Left colon (tissue), 2 donors: Measurements from ENCODE around the gene WBP2. TPM values are rescaled to one million over a fixed set of nuclear protein-coding genes. Genes with fewer than 3 reads are reported as not detected.
A peak's percentile ranks its signal among the peaks of the same experiment; 100 is the strongest.

Source experiments
- ATAC-seq: fragments of 200-7000 bp; cut with Tn5 transposase; one replicate; pipeline ENCODE4 v1.9.1; 2020; ENCODE audit warnings: mild to moderate bottlenecking, moderate library complexity
- DNase-seq, 2 donors: peaks; one replicate each; pipeline ENCODE4 v3.0.0-alpha.2; 2020
- intact Hi-C, 2 donors: fragments of 100-400 bp; cut with DNase I in 1 of 2; cut with micrococcal nuclease in 1 of 2; formaldehyde crosslinking; loops; one replicate each; pipeline versions ENCODE4 v1.11.2 to v1.14.0; 2022; cut with DNase I, micrococcal nuclease
- total RNA-seq, 2 donors: library from RNA; stranded (reverse); fragmentation: NEBNext Ultra II Directional; extraction: Animal tissue kit (Norgen Biotek cat#: 25700); gene quantifications; one replicate each; pipeline ENCODE4 v1.2.1, GENCODE V29; 2021
- donor health status: DM: no; HTN: no; CAD: no.
- donor health status: DM: yes; HTN: yes; CAD: no.

The WBP2 gene
- total RNA-seq, 2 donors from 2014 or later, result 96.5 to 105 TPM

DNA sequence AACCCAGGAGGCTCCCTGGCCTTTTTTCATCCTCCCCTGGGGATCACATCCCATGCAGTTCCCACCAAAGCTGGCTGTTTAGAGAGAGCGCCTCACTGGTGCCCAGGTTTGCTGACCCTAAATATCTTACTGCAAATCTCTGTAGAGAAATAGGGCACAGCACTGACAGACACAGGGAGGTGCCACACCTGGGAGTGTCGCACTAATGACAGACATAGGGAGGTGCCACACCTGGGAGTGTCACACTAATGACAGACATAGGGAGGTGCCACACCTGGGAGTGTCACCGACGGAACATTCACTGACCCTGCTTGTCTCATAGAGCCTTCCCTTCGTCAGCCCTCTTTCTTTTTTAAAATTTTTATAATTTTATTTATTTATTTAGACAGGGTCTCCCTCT, 44.9 kb downstream of the WBP2 start:
- intact Hi-C loops, result no loop called here
- ATAC-seq (peak; percentile 98), DNase-seq (peak; percentile 75 to 87)

DNA sequence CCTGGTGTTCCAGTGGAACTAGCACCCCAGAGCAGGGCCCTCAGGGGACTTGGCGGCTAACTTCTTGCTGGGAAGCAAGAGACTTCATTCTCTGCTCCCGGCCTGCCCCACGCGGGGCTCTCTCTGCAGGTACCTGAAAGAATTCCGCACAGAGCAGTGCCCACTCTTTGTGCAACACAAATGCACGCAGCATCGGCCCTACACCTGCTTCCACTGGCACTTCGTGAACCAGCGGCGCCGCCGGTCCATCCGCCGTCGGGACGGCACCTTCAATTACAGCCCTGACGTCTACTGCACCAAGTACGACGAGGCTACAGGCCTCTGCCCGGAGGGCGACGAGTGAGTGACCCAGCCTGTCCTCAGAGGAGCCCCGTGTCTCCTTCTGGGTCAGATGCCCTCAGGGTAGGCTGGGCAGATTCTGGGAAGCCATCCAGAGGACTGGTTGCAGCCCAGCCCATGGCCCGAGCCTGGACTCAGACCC, 45.5 kb downstream of the WBP2 start:
- ATAC-seq (no peak), DNase-seq (no peak)
- intact Hi-C loops, result no loop called here

DNA sequence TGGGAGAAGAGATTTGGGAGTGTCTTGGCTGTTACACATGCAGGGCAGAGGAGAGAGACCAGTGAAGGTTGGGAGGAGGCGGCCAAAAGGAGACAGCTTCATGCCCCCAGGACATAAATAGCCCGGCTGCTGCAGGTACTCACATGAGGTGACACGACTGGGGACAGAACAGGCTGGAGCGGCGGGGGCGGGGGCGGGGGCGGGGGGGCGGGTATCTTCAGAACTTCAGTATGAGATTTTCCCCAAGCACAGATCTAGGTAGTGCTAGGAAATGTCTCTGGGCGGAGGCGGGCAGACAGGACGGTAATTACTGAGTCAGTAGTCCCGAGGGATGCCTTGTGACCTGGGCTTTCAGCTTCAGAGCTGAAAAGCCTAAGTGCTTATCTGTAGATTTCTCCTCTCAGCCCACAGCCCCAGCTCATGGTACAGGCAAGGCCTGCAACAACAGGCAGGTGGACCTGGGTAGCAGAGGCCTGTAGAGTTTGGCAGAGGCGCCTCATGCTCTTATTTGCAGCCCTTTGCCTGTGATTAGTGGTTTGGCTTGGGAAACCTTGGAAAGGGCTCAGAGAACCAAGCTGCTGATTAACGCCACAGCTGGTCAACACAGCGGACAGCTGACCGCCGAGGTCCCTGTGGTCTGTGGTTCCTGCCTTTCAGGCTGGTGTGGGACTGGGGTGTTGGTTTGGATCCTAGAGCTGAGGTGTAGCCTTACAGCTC, 46.1 kb downstream of the WBP2 start:
- intact Hi-C loops, result no loop called here
- ATAC-seq, result no peak
- DNase-seq, result no peak

DNA sequence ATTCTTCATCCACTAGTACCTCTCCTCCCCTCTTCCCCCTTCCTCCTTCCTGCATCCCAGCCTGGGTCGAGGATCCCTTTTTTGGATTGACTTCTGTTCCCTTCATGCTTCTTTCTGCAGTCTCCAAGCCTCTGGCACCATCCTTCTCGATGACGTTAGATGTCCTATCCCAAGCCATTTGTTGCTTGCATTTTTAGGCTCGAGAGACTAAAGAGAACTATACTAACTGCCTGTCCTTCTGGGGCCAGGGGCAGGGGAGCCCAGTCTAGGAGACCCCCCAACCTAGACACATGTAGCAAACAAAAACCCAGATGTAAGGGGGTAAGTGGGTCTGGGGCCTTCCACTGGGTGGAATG, 46.6 kb downstream of the WBP2 start:
- DNase-seq, result no peak
- no peak for ATAC-seq
- intact Hi-C loops, result no loop called here

DNA sequence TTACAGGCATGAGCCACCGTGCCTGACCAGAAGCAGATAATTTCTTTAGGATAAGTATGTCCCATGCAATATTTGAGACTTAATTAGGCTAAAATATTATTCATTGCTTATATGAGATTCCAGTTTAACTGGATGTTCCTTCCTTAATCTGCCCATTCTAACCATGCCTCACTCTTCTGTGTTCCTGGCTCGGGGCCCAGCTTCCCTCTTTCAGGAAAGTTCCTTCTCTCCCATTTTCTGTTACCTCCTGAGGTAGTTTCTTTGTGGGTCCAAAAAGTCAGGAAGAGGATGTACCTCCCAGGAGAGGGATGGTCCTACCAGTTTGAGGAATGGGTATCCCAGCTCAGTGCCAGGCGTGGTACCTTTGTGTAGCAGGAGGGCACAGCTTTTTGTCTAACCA, 47.3 kb downstream of the WBP2 start:
- DNase-seq (no peak), ATAC-seq (no peak)
- intact Hi-C loops, result no loop called here

DNA sequence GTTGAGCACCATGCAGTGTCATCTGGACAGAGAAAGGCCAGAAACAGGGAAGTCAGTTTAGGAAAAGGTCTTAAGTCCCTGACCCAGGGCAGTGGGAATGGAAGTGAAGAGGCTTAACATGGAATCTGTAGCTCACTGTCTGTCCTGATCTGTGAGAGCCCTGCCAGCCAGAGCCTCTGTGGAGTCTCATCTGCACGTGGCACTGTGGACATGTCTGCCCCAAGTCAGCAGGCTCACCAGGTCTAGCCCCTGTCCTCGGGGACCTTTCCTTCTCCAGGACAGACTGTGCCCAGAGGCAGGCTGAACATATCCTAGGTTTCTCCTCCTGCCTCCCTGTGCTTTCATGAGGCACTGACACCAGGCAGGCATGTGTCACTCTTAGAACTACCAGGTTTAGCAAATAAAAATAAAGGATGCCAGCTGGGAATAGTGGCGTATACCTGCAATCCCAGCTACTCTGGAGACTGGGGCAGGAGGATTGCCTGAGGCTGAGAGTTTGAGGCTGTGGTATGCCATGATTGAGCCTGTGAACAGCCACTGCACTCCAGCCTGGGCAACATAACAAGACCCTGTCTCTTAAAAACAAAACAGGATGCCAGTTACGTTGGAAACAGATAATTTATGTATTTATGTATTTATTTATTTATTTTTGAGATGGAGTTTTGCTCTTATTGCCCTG, 48.2 kb downstream of the WBP2 start:
- ATAC-seq (no peak), DNase-seq (no peak)
- intact Hi-C loops, result no loop called here

DNA sequence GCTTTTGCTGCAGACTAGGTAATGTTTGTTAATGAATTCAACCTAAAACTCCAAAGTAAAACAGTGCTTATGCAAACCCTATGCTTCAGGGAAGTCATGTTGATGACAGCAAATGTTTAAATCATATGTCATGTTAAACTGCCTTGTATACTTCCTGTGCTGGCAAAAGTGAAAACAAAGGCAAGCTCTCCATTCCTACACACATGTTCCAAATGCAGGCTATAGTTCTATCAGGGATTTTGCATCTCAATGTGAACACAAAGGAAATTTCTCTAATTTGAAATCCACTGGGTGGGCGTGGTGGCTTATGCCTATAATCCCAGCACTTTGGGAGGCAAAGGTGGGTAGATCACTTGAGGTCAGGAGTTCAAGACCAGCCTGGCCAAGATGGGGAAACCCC, 51.3 kb downstream of the WBP2 start:
- DNase-seq (no peak), ATAC-seq (no peak)
- intact Hi-C loops, result no loop called here

DNA sequence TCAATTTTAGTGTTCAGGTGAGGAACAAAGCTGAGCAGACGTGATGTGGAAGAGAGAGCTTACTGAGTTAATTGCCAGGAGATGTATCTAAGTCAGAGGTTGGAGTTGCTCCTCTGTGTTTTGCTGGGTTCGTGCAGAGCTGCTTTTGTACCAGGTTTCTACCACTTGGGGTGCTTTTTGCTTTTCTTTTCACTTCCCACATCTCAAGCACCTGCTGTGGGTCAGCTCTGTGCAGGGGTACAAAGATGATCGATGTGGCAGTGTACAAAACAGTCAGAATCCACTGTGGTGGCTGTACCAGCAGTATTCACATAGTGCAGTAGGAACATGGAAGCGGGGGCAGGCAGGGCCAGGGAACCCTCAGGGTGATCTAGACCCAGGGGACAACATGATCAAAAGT, 55.7 kb downstream of the WBP2 start:
- intact Hi-C loops, result no loop called here
- DNase-seq, result no peak
- ATAC-seq, result no peak

DNA sequence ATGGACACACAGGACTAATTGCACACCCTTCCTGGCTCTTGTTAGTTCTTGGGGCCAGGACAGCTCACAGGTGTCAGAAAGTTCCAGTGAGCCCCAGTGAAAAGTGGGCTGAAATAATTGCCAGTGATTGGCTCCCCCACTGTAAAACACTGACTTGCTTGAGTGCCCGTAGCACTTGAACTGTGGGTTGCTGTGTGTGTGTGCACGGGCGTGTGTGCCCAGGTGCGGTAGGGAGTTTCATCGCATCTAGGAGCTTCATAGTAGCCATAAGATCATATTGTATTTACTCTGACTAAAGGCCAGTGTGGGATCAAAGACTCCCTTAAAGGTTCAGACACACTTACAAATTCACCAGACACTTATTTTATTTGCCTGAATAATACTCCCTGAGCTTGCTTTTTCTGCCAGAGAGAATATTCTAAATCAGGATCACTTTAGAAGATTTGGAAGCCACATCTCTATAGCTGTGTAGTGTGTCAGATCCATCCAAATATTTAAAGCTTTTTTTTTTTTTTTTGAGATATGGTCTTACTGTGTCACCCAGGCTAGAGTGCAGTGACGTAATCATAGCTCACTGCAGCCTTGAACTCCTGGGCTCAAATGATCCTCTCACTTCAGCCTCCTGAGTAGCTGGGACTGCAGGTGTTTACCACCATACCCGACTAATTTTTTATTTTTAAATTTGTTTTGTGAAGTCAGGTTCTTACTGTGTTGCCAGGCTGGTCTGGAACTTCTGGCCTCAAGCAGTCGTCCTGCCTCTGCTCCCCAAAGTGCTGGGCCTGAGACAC, 59.1 kb downstream of the WBP2 start:
- ATAC-seq (peak; percentile 63), DNase-seq (no peak)
- intact Hi-C loops, result no loop called here

Other genes starting within 250 kb of the WBP2 start
- gene SMIM5, start 221.9 kb downstream of the WBP2 start, total RNA-seq, result 10 to 100 TPM; 15.4 to 28.3 TPM
- 10 to 100 TPM; 23.2 to 27.0 TPM for gene RECQL5, start 188.2 kb downstream of the WBP2 start, total RNA-seq
- gene SAP30BP, start 188.0 kb downstream of the WBP2 start, total RNA-seq, result 10 to 100 TPM; 72.1 to 72.5 TPM
- 100 to 1,000 TPM; 252 to 318 TPM for gene ITGB4, start 133.9 kb downstream of the WBP2 start, total RNA-seq
- gene GALK1, start 90.1 kb downstream of the WBP2 start, total RNA-seq, result 10 to 100 TPM; 14.1 to 16.9 TPM
- gene UNK, start 70.5 kb downstream of the WBP2 start, total RNA-seq, result 10 to 100 TPM; 18.3 to 21.8 TPM
- 10 to 100 TPM; 20.5 to 31.0 TPM for gene UNC13D, start 10.9 kb downstream of the WBP2 start, total RNA-seq
- 10 to 100 TPM; 44.8 to 61.8 TPM for gene TRIM47, start 23.2 kb upstream of the WBP2 start, total RNA-seq
- 10 to 100 TPM; 15.0 to 18.7 TPM for gene TRIM65, start 41.6 kb upstream of the WBP2 start, total RNA-seq
- 100 to 1,000 TPM in 1 of 2 donors, 10 to 100 TPM in 1; 84.2 to 111 TPM for gene MRPL38, start 49.5 kb upstream of the WBP2 start, total RNA-seq
- 1 to 10 TPM; 5.2 to 5.5 TPM for gene FBF1, start 85.7 kb upstream of the WBP2 start, total RNA-seq
- 100 to 1,000 TPM; 170 to 225 TPM for gene ACOX1, start 123.8 kb upstream of the WBP2 start, total RNA-seq
- 10 to 100 TPM; 21.2 to 27.9 TPM for gene TEN1, start 123.9 kb upstream of the WBP2 start, total RNA-seq
- 10 to 100 TPM; 10.1 to 12.4 TPM for gene CDK3, start 145.5 kb upstream of the WBP2 start, total RNA-seq
- 10 to 100 TPM; 18.9 to 28.5 TPM for gene EVPL, start 172.0 kb upstream of the WBP2 start, total RNA-seq
- gene SRP68, start 217.2 kb upstream of the WBP2 start, total RNA-seq, result 10 to 100 TPM; 49.9 to 56.5 TPM
- not detected for gene GALR2, start 219.4 kb upstream of the WBP2 start, total RNA-seq
- gene ZACN, start 223.8 kb upstream of the WBP2 start, total RNA-seq, result under 1 TPM in 1 of 2 donors, not detected in 1; 0.22 TPM
- 100 to 1,000 TPM; 100 to 102 TPM for gene EXOC7, start 248.5 kb upstream of the WBP2 start, total RNA-seq